Subcutaneous abdominal adipose tissue (tissue), 5 donors: Measurements from ENCODE around the gene NHERF1.

ENCODE experiments used
- H3K27ac ChIP-seq: one replicate; pipeline ENCODE4 v1.7.0; 2013; ENCODE audit warnings: low read depth, mild to moderate bottlenecking, inconsistent platforms, low read length, moderate library complexity
- H3K27me3 ChIP-seq, 5 donors: one replicate each; pipeline ENCODE4 v1.7.0; 2013; ENCODE audit warnings: low read length in 5 of 5, inconsistent platforms in 1 of 5; ENCODE audit not compliant: control insufficient read depth in 5 of 5, insufficient read depth in 4 of 5
- H3K36me3 ChIP-seq, 5 donors: one replicate each; pipeline ENCODE4 v1.7.0; 2013; ENCODE audit warnings: low read length in 5 of 5; ENCODE audit not compliant: control insufficient read depth in 5 of 5, insufficient read depth in 5 of 5
- H3K4me1 ChIP-seq, 5 donors: one replicate each; pipeline ENCODE4 v1.7.0; 2013; ENCODE audit warnings: low read length in 5 of 5, mild to moderate bottlenecking in 3 of 5, moderate library complexity in 1 of 5; ENCODE audit not compliant: control insufficient read depth in 5 of 5, insufficient read depth in 5 of 5
- H3K4me3 ChIP-seq, 5 donors: one replicate each; pipeline ENCODE4 v1.7.0; 2013; ENCODE audit warnings: low read length in 5 of 5, low read depth in 1 of 5
- H3K9ac ChIP-seq, 5 donors: one replicate each; pipeline ENCODE4 v1.7.0; 2013; ENCODE audit warnings: low read length in 5 of 5, mild to moderate bottlenecking in 4 of 5, moderate library complexity in 3 of 5
- H3K9me3 ChIP-seq, 5 donors: one replicate each; pipeline ENCODE4 v1.7.0; 2013; ENCODE audit warnings: low read length in 5 of 5; ENCODE audit not compliant: control insufficient read depth in 5 of 5
- donor health status: healthy.
- donor health status: healthy.
- donor health status: healthy.
- donor health status: healthy.
- donor health status: healthy.

NHERF1 gene

DNA sequence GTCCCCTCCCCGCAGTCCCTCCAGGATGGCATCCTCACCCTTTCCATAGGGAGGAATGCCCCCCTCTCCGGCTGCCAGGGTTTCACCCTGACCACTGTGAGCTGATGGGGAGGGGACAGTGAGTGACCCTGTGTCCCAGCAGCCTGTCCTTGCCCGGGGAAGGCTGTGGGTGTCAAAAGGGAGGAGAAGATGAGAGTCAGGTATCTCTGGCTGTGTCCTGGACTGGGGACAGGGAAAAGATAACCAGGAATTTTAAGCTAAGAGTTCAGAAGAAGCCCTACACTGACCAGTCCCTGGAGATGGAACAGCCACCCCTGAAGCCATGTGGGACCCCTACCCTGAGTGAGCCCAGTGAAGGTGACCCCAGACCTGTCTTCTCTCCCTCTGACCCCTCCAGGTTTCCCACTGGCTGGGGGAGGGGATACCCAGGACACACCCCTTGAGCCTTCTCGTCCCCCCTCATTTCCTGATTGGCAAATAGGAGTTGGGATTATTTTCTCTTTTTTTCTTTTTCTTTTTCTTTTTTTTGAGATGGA, 16.4 kb downstream of the NHERF1 start:
- no peak overlapping the region for H3K9ac ChIP-seq
- no peak overlapping the region for H3K27ac ChIP-seq
- H3K4me1 ChIP-seq: peaks cover 2 to 35% (median 10%) of the 10 kb centered on the region in 5 donors
- no peaks in the 10 kb centered on the region for H3K27me3 ChIP-seq
- H3K4me3 ChIP-seq: no peak overlapping the region
- no peaks in the 10 kb centered on the region for H3K9me3 ChIP-seq
- peaks cover 0 to 17% (median 16%) of the 10 kb centered on the region in 5 donors for H3K36me3 ChIP-seq

GRCh38 chr17:74766413-74766812, 18.0 kb downstream of the NHERF1 start:
- Histone ChIP-seq H3K27me3 (no peaks in the 10 kb centered on the region), H3K9ac (no peak overlapping the region), H3K4me3 (no peak overlapping the region), H3K27ac (no peak overlapping the region), H3K36me3 (peaks cover 0 to 33% (median 31%) of the 10 kb centered on the region in 5 donors), H3K9me3 (no peaks in the 10 kb centered on the region), H3K4me1 (peaks cover 0 to 22% (median 5%) of the 10 kb centered on the region in 5 donors)

- Histone ChIP-seq H3K27ac (no peak overlapping the region), H3K4me1 (peaks cover 0 to 22% (median 5%) of the 10 kb centered on the region in 5 donors), H3K4me3 (no peak overlapping the region), H3K27me3 (no peaks in the 10 kb centered on the region), H3K9me3 (no peaks in the 10 kb centered on the region), H3K9ac (peak overlapping the region in 2 of 5 donors; percentile 3 to 7), H3K36me3 (peaks cover 0 to 40% (median 38%) of the 10 kb centered on the region in 5 donors)
These were observed 18.7 kb downstream of the NHERF1 start for GRCh38 chr17:74767111-74767516.

DNA sequence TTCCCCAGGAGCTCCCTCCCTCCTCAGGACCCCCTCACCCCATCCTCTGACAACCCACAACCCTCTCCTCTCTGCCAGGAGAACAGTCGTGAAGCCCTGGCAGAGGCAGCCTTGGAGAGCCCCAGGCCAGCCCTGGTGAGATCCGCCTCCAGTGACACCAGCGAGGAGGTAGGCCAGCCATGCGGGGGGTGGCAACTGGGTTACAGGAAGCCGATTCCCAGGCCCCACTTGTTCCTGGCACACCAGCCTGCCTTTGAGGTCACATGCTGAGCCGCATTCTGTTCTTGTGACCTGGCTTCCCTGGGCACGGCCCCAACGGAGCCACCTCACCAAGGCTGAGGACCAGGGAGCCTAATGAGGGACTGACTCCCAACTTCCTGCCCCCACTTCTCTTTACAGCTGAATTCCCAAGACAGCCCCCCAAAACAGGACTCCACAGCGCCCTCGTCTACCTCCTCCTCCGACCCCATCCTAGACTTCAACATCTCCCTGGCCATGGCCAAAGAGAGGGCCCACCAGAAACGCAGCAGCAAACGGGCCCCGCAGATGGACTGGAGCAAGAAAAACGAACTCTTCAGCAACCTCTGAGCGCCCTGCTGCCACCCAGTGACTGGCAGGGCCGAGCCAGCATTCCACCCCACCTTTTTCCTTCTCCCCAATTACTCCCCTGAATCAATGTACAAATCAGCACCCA, 19.8 kb downstream of the NHERF1 start:
- H3K9ac ChIP-seq: peak overlapping the region in 1 of 5 donors; percentile 7
- H3K4me3 ChIP-seq: no peak overlapping the region
- peaks cover 0 to 51% (median 50%) of the 10 kb centered on the region in 5 donors for H3K36me3 ChIP-seq
- no peaks in the 10 kb centered on the region for H3K27me3 ChIP-seq
- H3K27ac ChIP-seq: no peak overlapping the region
- peaks cover 0 to 22% (median 5%) of the 10 kb centered on the region in 5 donors for H3K4me1 ChIP-seq
- no peaks in the 10 kb centered on the region for H3K9me3 ChIP-seq

DNA sequence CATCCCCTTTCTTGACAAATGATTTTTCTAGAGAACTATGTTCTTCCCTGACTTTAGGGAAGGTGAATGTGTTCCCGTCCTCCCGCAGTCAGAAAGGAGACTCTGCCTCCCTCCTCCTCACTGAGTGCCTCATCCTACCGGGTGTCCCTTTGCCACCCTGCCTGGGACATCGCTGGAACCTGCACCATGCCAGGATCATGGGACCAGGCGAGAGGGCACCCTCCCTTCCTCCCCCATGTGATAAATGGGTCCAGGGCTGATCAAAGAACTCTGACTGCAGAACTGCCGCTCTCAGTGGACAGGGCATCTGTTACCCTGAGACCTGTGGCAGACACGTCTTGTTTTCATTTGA, 20.3 kb downstream of the NHERF1 start:
- Histone ChIP-seq H3K4me3 (no peak overlapping the region), H3K27ac (no peak overlapping the region), H3K36me3 (peaks cover 0 to 56% (median 55%) of the 10 kb centered on the region in 5 donors), H3K27me3 (no peaks in the 10 kb centered on the region), H3K9me3 (no peaks in the 10 kb centered on the region), H3K4me1 (peaks cover 0 to 19% (median 5%) of the 10 kb centered on the region in 5 donors), H3K9ac (peak overlapping the region in 1 of 5 donors; percentile 7)

DNA sequence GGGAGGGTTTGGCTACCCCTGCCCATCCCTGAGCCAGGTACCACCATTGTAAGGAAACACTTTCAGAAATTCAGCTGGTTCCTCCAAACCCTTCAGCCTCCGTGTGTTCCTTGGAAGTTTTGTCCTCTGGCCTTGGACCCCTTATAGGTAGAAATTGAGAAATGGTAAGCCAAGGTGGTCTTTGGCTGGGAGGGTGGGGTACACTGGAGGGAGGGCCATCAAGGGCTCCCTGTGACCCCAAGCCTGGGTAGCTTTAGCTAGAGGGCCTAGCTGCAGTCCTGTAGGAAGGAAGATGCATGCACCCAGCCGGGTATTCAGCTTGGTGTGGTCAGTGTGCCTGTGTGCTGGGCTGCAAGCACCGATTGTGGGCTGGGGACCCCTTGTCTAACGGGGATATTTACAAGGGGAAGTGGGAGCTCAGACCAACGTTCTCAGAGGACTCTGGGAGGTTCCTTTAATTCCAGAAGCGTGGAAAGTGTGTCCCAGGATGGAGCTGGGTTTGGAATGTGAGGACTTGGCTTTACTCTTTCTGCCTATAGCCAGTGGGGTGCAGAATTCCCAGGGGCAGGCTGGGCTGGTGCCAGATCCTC, 20.9 kb downstream of the NHERF1 start:
- Histone ChIP-seq H3K27me3 (no peaks in the 10 kb centered on the region), H3K36me3 (peaks cover 0 to 59% (median 55%) of the 10 kb centered on the region in 5 donors), H3K9me3 (no peaks in the 10 kb centered on the region), H3K4me3 (no peak overlapping the region), H3K9ac (peak overlapping the region in 1 of 5 donors; percentile 7), H3K27ac (no peak overlapping the region), H3K4me1 (peaks cover 0 to 19% (median 5%) of the 10 kb centered on the region in 5 donors)

DNA sequence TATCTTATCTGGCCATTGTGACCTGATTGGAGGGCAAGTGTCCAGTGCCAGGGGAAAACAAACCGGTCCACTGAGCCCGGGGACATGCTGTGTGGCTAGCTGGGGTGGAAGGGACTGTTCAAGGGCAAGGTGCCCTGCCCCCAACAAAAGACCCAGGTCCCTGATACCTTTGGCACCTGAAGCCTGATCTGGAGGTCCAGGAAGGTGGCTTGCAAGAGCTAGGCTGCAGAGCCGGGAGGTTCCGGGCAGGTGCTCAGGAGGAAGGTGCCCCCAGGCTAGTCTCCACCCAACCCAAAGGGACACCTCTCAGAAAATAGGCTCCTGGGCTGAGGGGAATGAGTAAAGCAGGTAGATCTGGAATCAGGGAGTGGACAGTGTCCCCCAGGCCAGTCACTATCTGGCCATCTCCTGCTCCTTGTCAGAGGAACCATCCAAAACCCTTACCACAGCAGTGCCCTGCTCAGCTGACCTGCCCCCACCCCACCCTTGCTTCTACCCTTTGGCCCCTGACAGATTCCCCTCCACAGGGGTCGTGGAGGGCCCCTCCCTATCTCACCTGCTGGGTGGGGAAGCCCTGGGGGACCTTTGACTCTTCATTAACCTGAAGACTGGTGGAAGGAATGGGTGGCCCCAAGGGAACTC, 21.5 kb downstream of the NHERF1 start:
- Histone ChIP-seq H3K27me3 (no peaks in the 10 kb centered on the region), H3K9me3 (no peaks in the 10 kb centered on the region), H3K27ac (no peak overlapping the region), H3K36me3 (peaks cover 0 to 59% (median 52%) of the 10 kb centered on the region in 5 donors), H3K4me3 (no peak overlapping the region), H3K4me1 (peaks cover 0 to 19% (median 5%) of the 10 kb centered on the region in 5 donors), H3K9ac (no peak overlapping the region)

DNA sequence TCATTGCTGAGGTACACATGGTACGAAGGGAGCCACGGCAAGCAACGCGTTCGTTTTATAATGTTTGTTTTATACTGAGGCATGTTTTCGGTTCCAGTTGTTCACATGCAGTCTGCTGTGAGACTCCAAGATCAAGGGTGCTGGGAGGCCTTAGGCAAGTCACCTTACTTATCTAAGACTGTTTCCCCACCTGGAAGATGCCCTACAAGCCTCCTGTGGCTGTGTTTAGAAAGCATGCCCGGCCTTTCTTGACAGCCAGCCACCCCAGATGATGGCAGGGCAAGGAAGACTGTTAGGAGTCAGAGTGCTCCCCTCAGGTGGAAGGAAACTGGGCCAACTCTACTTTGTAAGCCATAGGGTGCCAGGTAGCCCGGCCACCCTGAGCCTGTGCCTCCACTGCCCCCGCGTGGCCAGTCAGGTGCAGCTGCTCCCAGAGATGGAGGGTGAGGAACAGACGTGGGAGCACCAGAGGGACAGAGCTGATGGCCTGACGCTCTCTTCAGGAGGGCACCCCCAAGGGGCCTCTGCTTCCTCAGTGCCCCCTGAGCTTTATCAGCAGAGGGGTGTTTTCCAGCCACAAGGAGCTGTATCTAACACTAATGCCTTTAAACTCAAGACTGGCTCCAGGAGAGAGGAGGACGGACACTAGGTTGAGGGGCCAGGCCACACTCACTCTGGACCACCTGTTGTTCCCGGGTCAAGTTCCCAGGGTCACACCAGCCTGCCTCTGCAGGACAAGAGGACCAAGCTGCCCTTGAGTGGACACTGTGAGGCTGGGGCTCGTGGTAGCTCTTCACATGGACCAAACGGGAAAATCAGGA, 22.3 kb downstream of the NHERF1 start:
- H3K27me3 ChIP-seq: no peaks in the 10 kb centered on the region
- H3K4me3 ChIP-seq: no peak overlapping the region
- peaks cover 0 to 59% (median 52%) of the 10 kb centered on the region in 5 donors for H3K36me3 ChIP-seq
- H3K4me1 ChIP-seq: peaks cover 3 to 27% (median 12%) of the 10 kb centered on the region in 5 donors
- H3K9ac ChIP-seq: no peak overlapping the region
- no peak overlapping the region for H3K27ac ChIP-seq
- H3K9me3 ChIP-seq: no peaks in the 10 kb centered on the region

- Histone ChIP-seq H3K4me1 (peaks cover 5 to 30% (median 16%) of the 10 kb centered on the region in 5 donors), H3K9ac (no peak overlapping the region), H3K27me3 (no peaks in the 10 kb centered on the region), H3K27ac (no peak overlapping the region), H3K4me3 (no peak overlapping the region), H3K9me3 (no peaks in the 10 kb centered on the region), H3K36me3 (peaks cover 0 to 59% (median 52%) of the 10 kb centered on the region in 5 donors)
These were observed 23.0 kb downstream of the NHERF1 start for GRCh38 chr17:74771319-74771914.
